Neural cell (in vitro differentiated cells): Measurements from ENCODE around the gene ATAD2B. TPM values are rescaled to one million over a fixed set of nuclear protein-coding genes. Genes with fewer than 3 reads are reported as not detected.

Experiments used
- H2AFZ ChIP-seq: fragments of 200-600, 300-800 bp; sonication (generic), shearing (Covaris generic); 2 replicates; pipeline ENCODE4 v1.6.0; 2014; ENCODE audit warnings: low read depth, mild to moderate bottlenecking, antibody characterized with exemption, low read length, moderate library complexity
- H3F3A ChIP-seq: fragments of 200-600 bp; shearing (Covaris generic); 2 replicates; pipeline ENCODE4 v1.6.1; 2016; ENCODE audit warnings: mild to moderate bottlenecking, moderate library complexity, mixed read lengths, antibody characterized with exemption, low read length; ENCODE audit not compliant: insufficient read depth, poor library complexity, severe bottlenecking
- H3K27ac ChIP-seq: fragments of 200-600, 300-800 bp; sonication (generic), shearing (Covaris generic); 2 replicates; pipeline ENCODE4 v1.5.1; 2014; ENCODE audit warnings: mild to moderate bottlenecking, low read length, moderate library complexity
- H3K27me3 ChIP-seq: fragments of 300-800, 200-600 bp; sonication (generic), shearing (Covaris generic); 2 replicates; pipeline ENCODE4 v1.6.0; 2014; ENCODE audit warnings: mild to moderate bottlenecking, low read depth, low read length, moderate library complexity; ENCODE audit not compliant: insufficient read depth
- H3K36me3 ChIP-seq: fragments of 300-800, 200-600 bp; sonication (generic), shearing (Covaris generic); 2 replicates; pipeline ENCODE4 v1.5.1; 2014; ENCODE audit warnings: mild to moderate bottlenecking, antibody characterized with exemption, low read length, moderate library complexity; ENCODE audit not compliant: insufficient read depth
- H3K4me2 ChIP-seq: fragments of 300-800, 200-600 bp; sonication (generic), shearing (Covaris generic); 2 replicates; pipeline ENCODE4 v1.6.0; 2014; ENCODE audit warnings: mild to moderate bottlenecking, low read length
- H3K4me3 ChIP-seq: fragments of 300-800, 200-600 bp; sonication (generic), shearing (Covaris generic); 2 replicates; pipeline ENCODE4 v1.5.1; 2014; ENCODE audit warnings: mild to moderate bottlenecking, low read length, moderate library complexity
- H3K79me2 ChIP-seq: fragments of 200-600 bp; shearing (Covaris generic); replicated peaks from 2 replicates; pipeline ENCODE4 v1.6.0; 2014; ENCODE audit warnings: mild to moderate bottlenecking, low read length, moderate library complexity; ENCODE audit not compliant: insufficient read depth
- H3K9ac ChIP-seq: fragments of 300-800, 200-600 bp; sonication (generic), shearing (Covaris generic); 2 replicates; pipeline ENCODE4 v1.6.1; 2016; ENCODE audit warnings: mild to moderate bottlenecking, low read length, mixed read lengths
- H3K9me2 ChIP-seq: fragments of 200-600 bp; shearing (Covaris generic); 2 replicates; pipeline ENCODE4 v1.6.1; 2016; ENCODE audit warnings: mild to moderate bottlenecking, low read length, mixed read lengths; ENCODE audit not compliant: insufficient read depth
- H3K9me3 ChIP-seq: fragments of 200-600, 300-800 bp; sonication (generic), shearing (Covaris generic); 2 replicates; pipeline ENCODE4 v1.6.1; 2016; ENCODE audit warnings: mild to moderate bottlenecking, mixed run types, low read length, moderate library complexity, mixed read lengths
- H4K20me1 ChIP-seq: fragments of 200-600 bp; shearing (Covaris generic); 2 replicates; pipeline ENCODE4 v1.6.1; 2016; ENCODE audit warnings: mild to moderate bottlenecking, mixed run types; ENCODE audit not compliant: insufficient read depth
- EP300 ChIP-seq: fragments of 450-650 bp; conservative IDR thresholded peaks from 2 replicates; pipeline ENCODE4 v1.6.1; 2014; ENCODE audit warnings: antibody characterized with exemption, mild to moderate bottlenecking, moderate library complexity; ENCODE audit not compliant: poor library complexity, severe bottlenecking
- EZH2 ChIP-seq: fragments of 200-600, 300-800 bp; shearing (Covaris generic), sonication (generic); IDR thresholded peaks from 2 replicates; pipeline ENCODE4 v1.6.1; 2014; ENCODE audit warnings: antibody characterized with exemption, low read length, borderline replicate concordance, mild to moderate bottlenecking; ENCODE audit not compliant: insufficient read depth, poor library complexity, severe bottlenecking
- MXI1 ChIP-seq: fragments of 450-650 bp; conservative IDR thresholded peaks from 2 replicates; pipeline ENCODE4 v1.6.1; 2014; ENCODE audit warnings: antibody characterized with exemption, mild to moderate bottlenecking; ENCODE audit not compliant: poor library complexity, severe bottlenecking
- POLR2AphosphoS5 ChIP-seq: IDR thresholded peaks from 2 replicates; pipeline ENCODE4 v1.6.1; 2012
- RAD21 ChIP-seq: fragments of 450-650 bp; conservative IDR thresholded peaks from 2 replicates; pipeline ENCODE4 v1.6.1; 2014; ENCODE audit warnings: antibody characterized with exemption, mild to moderate bottlenecking, moderate library complexity
- SMC3 ChIP-seq: fragments of 450-650 bp; conservative IDR thresholded peaks from 2 replicates; pipeline ENCODE4 v1.6.1; 2014; ENCODE audit warnings: antibody characterized with exemption, mild to moderate bottlenecking, moderate library complexity; ENCODE audit not compliant: poor library complexity
- TAF1 ChIP-seq: IDR thresholded peaks from 2 replicates; pipeline ENCODE4 v1.6.1; 2012; ENCODE audit warnings: low read depth
- polyA plus RNA-seq: library from polyadenylated mRNA; depleted of rRNA; stranded (reverse); fragments of >200 nt; gene quantifications from 2 replicates; pipeline ENCODE4 v1.2.3, GENCODE V29; 2014
- TF ChIP-seq, protein P1 (sequence below): IDR thresholded peaks from 2 replicates; pipeline ENCODE4 v1.6.1; 2012; ENCODE audit warnings: borderline replicate concordance
- TF ChIP-seq, protein P2 (sequence below): fragments of 450-650 bp; IDR thresholded peaks from 2 replicates; pipeline ENCODE4 v1.5.1; 2014; ENCODE audit warnings: antibody characterized with exemption, mild to moderate bottlenecking, moderate library complexity; ENCODE audit not compliant: poor library complexity, severe bottlenecking

Gene ATAD2B
- polyA plus RNA-seq, 1 donor from 2014 or later: 37.6 TPM

DNA sequence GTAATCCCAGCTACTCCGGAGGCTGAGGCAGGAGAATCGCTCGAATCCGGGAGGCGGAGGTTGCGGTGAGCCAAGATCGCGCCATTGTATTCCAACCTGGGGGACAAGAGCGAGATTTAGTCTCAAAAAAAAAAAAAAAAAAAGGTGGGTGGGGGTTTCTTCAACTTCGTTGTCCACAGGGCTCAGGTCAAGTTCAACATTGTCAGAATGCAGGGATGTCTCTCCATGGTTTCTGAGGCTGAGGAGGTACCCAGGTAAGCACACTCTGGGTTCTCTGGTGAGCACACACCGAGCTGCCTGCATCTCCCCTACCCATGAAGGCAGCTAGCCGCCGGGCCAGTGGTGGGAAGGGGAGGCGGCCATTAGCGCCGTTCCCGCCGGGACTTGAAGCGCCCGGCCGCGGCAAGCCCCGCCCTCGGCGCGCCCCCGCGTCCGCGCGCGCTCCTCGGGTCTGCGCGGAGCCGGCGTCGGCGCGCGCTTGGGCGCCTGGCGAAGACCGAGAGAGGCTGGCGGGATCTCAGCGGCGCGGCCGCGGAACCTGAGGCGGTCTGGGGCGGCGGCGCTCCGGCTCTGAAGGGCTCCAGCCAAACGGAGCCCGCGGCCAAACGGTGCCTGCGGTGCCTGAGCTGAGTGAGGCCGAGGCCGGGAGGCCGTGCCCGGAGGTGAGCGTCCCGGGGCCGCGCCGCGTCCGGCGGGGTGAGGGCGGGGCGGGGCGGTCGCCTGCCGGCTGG, 13.2 kb upstream of the ATAD2B start, which contains the start of gene UBXN2A:
Gene UBXN2A (plus strand): TSS at position 477 of the 731 bp plus-strand sequence. CDS start 17,852 bp downstream, outside the sequence.
- Histone ChIP-seq H3K9me3 (no peaks in the 10 kb centered on the region), H3K79me2 (peaks cover 33% of the 10 kb centered on the region), H3K9me2 (no peaks in the 10 kb centered on the region), H2AFZ (peak within 1 kb of the TSS; percentile 10), H3K4me3 (peak within 1 kb of the TSS; percentile 73), H3K9ac (peak within 1 kb of the TSS; percentile 78), H3F3A (no peaks in the 10 kb centered on the region), H3K27ac (peak within 1 kb of the TSS; percentile 50), H3K27me3 (no peaks in the 10 kb centered on the region), H3K4me2 (peak within 1 kb of the TSS; percentile 61), H3K36me3 (no peaks in the 10 kb centered on the region), H4K20me1 (no peaks in the 10 kb centered on the region)
- TF ChIP-seq MXI1 (peak; percentile 66), EP300 (peak; percentile 26), POLR2AphosphoS5 (peak; percentile 80), TAF1 (no peak), EZH2 (no peak), RAD21 (peak; percentile 16), SMC3 (peak; percentile 33)
- TF ChIP-seq, protein P1, sequence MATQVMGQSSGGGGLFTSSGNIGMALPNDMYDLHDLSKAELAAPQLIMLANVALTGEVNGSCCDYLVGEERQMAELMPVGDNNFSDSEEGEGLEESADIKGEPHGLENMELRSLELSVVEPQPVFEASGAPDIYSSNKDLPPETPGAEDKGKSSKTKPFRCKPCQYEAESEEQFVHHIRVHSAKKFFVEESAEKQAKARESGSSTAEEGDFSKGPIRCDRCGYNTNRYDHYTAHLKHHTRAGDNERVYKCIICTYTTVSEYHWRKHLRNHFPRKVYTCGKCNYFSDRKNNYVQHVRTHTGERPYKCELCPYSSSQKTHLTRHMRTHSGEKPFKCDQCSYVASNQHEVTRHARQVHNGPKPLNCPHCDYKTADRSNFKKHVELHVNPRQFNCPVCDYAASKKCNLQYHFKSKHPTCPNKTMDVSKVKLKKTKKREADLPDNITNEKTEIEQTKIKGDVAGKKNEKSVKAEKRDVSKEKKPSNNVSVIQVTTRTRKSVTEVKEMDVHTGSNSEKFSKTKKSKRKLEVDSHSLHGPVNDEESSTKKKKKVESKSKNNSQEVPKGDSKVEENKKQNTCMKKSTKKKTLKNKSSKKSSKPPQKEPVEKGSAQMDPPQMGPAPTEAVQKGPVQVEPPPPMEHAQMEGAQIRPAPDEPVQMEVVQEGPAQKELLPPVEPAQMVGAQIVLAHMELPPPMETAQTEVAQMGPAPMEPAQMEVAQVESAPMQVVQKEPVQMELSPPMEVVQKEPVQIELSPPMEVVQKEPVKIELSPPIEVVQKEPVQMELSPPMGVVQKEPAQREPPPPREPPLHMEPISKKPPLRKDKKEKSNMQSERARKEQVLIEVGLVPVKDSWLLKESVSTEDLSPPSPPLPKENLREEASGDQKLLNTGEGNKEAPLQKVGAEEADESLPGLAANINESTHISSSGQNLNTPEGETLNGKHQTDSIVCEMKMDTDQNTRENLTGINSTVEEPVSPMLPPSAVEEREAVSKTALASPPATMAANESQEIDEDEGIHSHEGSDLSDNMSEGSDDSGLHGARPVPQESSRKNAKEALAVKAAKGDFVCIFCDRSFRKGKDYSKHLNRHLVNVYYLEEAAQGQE: no peak
- TF ChIP-seq, protein P2, sequence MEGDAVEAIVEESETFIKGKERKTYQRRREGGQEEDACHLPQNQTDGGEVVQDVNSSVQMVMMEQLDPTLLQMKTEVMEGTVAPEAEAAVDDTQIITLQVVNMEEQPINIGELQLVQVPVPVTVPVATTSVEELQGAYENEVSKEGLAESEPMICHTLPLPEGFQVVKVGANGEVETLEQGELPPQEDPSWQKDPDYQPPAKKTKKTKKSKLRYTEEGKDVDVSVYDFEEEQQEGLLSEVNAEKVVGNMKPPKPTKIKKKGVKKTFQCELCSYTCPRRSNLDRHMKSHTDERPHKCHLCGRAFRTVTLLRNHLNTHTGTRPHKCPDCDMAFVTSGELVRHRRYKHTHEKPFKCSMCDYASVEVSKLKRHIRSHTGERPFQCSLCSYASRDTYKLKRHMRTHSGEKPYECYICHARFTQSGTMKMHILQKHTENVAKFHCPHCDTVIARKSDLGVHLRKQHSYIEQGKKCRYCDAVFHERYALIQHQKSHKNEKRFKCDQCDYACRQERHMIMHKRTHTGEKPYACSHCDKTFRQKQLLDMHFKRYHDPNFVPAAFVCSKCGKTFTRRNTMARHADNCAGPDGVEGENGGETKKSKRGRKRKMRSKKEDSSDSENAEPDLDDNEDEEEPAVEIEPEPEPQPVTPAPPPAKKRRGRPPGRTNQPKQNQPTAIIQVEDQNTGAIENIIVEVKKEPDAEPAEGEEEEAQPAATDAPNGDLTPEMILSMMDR: peak; percentile 22

- no peaks in the 10 kb centered on the region for H3K36me3 ChIP-seq
- H3F3A ChIP-seq: no peaks in the 10 kb centered on the region
- no peaks in the 10 kb centered on the region for H3K9me3 ChIP-seq
- no peaks in the 10 kb centered on the region for H3K79me2 ChIP-seq
- H3K27me3 ChIP-seq: no peaks in the 10 kb centered on the region
- no peaks in the 10 kb centered on the region for H3K9me2 ChIP-seq
- H2AFZ ChIP-seq: no peak overlapping the region
- H4K20me1 ChIP-seq: no peaks in the 10 kb centered on the region
- H3K4me2 ChIP-seq: no peak overlapping the region
- H3K27ac ChIP-seq: no peak overlapping the region
- TF ChIP-seq, protein P1: no peak
- TF ChIP-seq, protein P2: no peak
- no peak for TF ChIP-seq TAF1
- H3K4me3 ChIP-seq: no peak overlapping the region
- no peak overlapping the region for H3K9ac ChIP-seq
Measured at GRCh38 chr2:23934259-23934658, 7.3 kb upstream of the ATAD2B start.
